PC-3 (cell line): ENCODE data around the gene RNASE13.

ENCODE experiments used
- EZH2phosphoT487 ChIP-seq: fragments of 300-600 bp; sonication (generic); IDR thresholded peaks from 2 replicates; pipeline ENCODE4 v1.6.1; 2018; ENCODE audit warnings: mild to moderate bottlenecking, antibody characterized with exemption, low read length, borderline replicate concordance
- TF ChIP-seq, protein P1 (sequence below): fragments of 300-600 bp; sonication (generic); conservative IDR thresholded peaks from 2 replicates; pipeline ENCODE4 v1.5.1; 2017; ENCODE audit warnings: antibody characterized with exemption, low read depth, mild to moderate bottlenecking, low read length

DNA sequence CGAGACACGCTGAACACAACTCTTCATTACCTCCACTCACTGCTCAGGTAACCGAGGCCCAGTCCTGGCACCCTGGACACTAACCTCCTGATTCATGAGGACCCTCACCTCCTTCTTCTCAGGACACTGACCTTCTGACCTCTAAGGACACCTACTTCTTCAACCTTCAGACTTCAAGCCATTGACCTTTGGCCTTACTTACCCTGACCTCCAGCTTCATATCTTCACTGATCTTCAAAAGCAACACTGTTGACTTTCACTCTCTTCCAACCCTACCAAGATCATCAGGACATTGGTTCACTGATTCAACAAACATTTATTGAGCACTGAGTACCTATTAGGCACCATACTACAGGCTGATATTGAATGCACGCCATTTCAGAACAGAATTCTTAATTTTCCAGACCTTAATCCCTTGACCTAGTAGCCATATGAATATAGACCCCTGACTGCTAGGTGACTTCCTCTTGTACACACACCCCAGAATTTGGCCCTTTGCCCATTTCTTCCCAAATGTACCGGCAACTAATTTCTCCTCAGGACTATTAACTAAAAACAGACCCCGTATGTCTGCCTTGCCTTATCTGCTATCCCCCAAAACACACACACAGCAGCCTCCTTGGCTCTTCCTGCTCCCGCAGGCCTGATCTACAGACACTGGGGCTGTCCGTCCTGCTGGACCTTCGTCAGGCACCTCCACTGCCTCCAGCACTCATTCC lies 41.3 kb upstream of the RNASE13 start:
- TF ChIP-seq EZH2phosphoT487: no peak
- TF ChIP-seq, protein P1, sequence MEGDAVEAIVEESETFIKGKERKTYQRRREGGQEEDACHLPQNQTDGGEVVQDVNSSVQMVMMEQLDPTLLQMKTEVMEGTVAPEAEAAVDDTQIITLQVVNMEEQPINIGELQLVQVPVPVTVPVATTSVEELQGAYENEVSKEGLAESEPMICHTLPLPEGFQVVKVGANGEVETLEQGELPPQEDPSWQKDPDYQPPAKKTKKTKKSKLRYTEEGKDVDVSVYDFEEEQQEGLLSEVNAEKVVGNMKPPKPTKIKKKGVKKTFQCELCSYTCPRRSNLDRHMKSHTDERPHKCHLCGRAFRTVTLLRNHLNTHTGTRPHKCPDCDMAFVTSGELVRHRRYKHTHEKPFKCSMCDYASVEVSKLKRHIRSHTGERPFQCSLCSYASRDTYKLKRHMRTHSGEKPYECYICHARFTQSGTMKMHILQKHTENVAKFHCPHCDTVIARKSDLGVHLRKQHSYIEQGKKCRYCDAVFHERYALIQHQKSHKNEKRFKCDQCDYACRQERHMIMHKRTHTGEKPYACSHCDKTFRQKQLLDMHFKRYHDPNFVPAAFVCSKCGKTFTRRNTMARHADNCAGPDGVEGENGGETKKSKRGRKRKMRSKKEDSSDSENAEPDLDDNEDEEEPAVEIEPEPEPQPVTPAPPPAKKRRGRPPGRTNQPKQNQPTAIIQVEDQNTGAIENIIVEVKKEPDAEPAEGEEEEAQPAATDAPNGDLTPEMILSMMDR: no peak
